HCT116 (cell line): ENCODE data around the gene DPP6.

Experiments used
- REST ChIP-seq: IDR thresholded peaks from 2 replicates; pipeline ENCODE4 v1.6.1; 2012; ENCODE audit warnings: low read depth
- SIN3A ChIP-seq: IDR thresholded peaks from 2 replicates; pipeline ENCODE4 v1.6.1; 2012; ENCODE audit warnings: low read depth
- TF ChIP-seq, protein P1 (sequence below), 3 experiments: fragments of 200-600 bp in 1 of 3; sonication (generic) in 1 of 3; IDR thresholded peaks in 2 of 3; conservative IDR thresholded peaks in 1 of 3; 2 replicates each; pipeline ENCODE4 v1.5.1; 2012 to 2017; ENCODE audit warnings: low read depth in 2 of 3, low read length in 2 of 3, antibody characterized with exemption in 1 of 3, borderline replicate concordance in 1 of 3, control low read depth in 1 of 3, mild to moderate bottlenecking in 1 of 3, mixed read lengths in 1 of 3, mixed run types in 1 of 3, moderate library complexity in 1 of 3; ENCODE audit not compliant: insufficient read depth in 1 of 3
- TF ChIP-seq, protein P2 (sequence below): IDR thresholded peaks from 2 replicates; pipeline ENCODE4 v1.6.1; 2012

- TF ChIP-seq REST (no peak), SIN3A (no peak)
- TF ChIP-seq, protein P1, sequence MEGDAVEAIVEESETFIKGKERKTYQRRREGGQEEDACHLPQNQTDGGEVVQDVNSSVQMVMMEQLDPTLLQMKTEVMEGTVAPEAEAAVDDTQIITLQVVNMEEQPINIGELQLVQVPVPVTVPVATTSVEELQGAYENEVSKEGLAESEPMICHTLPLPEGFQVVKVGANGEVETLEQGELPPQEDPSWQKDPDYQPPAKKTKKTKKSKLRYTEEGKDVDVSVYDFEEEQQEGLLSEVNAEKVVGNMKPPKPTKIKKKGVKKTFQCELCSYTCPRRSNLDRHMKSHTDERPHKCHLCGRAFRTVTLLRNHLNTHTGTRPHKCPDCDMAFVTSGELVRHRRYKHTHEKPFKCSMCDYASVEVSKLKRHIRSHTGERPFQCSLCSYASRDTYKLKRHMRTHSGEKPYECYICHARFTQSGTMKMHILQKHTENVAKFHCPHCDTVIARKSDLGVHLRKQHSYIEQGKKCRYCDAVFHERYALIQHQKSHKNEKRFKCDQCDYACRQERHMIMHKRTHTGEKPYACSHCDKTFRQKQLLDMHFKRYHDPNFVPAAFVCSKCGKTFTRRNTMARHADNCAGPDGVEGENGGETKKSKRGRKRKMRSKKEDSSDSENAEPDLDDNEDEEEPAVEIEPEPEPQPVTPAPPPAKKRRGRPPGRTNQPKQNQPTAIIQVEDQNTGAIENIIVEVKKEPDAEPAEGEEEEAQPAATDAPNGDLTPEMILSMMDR (IDR thresholded peaks at IDR 0.05 in 2 of 3, conservative IDR thresholded peaks at IDR 0.05 in 1 of 3; ENCODE audit: borderline replicate concordance in 1 of 3, insufficient read depth in 1 of 3, low read depth in 2 of 3, low read length in 2 of 3), result no peak
- TF ChIP-seq, protein P2, sequence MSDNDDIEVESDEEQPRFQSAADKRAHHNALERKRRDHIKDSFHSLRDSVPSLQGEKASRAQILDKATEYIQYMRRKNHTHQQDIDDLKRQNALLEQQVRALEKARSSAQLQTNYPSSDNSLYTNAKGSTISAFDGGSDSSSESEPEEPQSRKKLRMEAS, result no peak
Measured at GRCh38 chr7:154765118-154765517, 712.9 kb downstream of the DPP6 start.
